GM18520 (cell line): Measurements from ENCODE around the gene MYLK.

Experiments
- ATAC-seq: cut with Tn5 transposase; IDR thresholded peaks from one replicate; pipeline ENCODE4 v1.9.1; 2021; ENCODE audit not compliant: unreplicated experiment

MYLK gene

GRCh38 chr3:123795471-123796251 is 88.5 kb downstream of the MYLK start:
- no peak for ATAC-seq

- ATAC-seq: no peak
Observed at GRCh38 chr3:123793425-123793824, 90.7 kb downstream of the MYLK start.

- ATAC-seq: no peak
Observed at GRCh38 chr3:123792473-123793201, 91.5 kb downstream of the MYLK start.

- ATAC-seq: no peak
Observed at GRCh38 chr3:123791898-123792297, 92.2 kb downstream of the MYLK start.

- ATAC-seq: no peak
Observed at GRCh38 chr3:123791417-123791816, 92.7 kb downstream of the MYLK start.

- no peak for ATAC-seq
Observed at GRCh38 chr3:123791073-123791370, 93.1 kb downstream of the MYLK start.

GRCh38 chr3:123790254-123791072 is 93.7 kb downstream of the MYLK start:
- no peak for ATAC-seq

- no peak for ATAC-seq
Observed at GRCh38 chr3:123789760-123790159, 94.4 kb downstream of the MYLK start.

- ATAC-seq: no peak
Observed at GRCh38 chr3:123789160-123789559, 95.0 kb downstream of the MYLK start.

GRCh38 chr3:123788710-123789109 is 95.4 kb downstream of the MYLK start:
- ATAC-seq: no peak

- ATAC-seq: no peak
Observed at GRCh38 chr3:123787133-123787532, 97.0 kb downstream of the MYLK start.

- ATAC-seq: no peak
Observed at GRCh38 chr3:123785602-123786001, 98.5 kb downstream of the MYLK start.

- ATAC-seq: no peak
Observed at GRCh38 chr3:123783811-123784210, 100.3 kb downstream of the MYLK start.

- no peak for ATAC-seq
Observed at GRCh38 chr3:123783050-123783689, 101.0 kb downstream of the MYLK start.

GRCh38 chr3:123782488-123782887 is 101.6 kb downstream of the MYLK start:
- no peak for ATAC-seq

GRCh38 chr3:123781571-123782275 is 102.4 kb downstream of the MYLK start:
- no peak for ATAC-seq

- ATAC-seq: no peak
Observed at GRCh38 chr3:123781138-123781537, 103.0 kb downstream of the MYLK start.

- no peak for ATAC-seq
Observed at GRCh38 chr3:123780656-123781055, 103.5 kb downstream of the MYLK start.

- ATAC-seq: no peak
Observed at GRCh38 chr3:123779655-123780231, 104.4 kb downstream of the MYLK start.

- ATAC-seq: no peak
Observed at GRCh38 chr3:123778991-123779622, 105.0 kb downstream of the MYLK start.
